GM19025 (cell line): ENCODE measurements around the gene PCBP3.
"Not testable (repeated sequence)": the region's sequence is repeated elsewhere in the genome, so short reads cannot be mapped to it uniquely, and the experiment has no call there.

Source experiments
- ATAC-seq: cut with Tn5 transposase; IDR thresholded peaks from one replicate; pipeline ENCODE4 v1.9.1; 2021; ENCODE audit warnings: mild to moderate bottlenecking, low read depth, moderate library complexity; ENCODE audit not compliant: unreplicated experiment

The PCBP3 gene

DNA sequence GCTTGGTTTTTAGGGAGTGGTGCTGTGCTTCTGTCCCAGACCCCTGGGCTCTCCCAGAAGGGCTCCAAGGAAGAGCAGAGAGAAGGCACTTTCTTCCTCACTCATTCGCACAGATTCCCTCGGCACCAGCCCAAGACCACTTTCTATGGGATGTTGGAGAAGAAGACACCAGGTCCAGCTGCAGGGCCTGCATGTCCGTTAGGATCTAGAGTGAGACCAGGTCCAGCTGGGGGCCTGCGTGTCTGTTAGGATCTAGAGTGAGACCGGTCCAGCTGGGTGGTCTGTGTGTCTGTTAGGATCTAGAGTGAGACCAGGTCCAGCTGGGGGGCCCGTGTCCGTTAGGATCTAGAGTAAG is 30.9 kb upstream of the PCBP3 start:
- ATAC-seq: not testable (repeated sequence)

DNA sequence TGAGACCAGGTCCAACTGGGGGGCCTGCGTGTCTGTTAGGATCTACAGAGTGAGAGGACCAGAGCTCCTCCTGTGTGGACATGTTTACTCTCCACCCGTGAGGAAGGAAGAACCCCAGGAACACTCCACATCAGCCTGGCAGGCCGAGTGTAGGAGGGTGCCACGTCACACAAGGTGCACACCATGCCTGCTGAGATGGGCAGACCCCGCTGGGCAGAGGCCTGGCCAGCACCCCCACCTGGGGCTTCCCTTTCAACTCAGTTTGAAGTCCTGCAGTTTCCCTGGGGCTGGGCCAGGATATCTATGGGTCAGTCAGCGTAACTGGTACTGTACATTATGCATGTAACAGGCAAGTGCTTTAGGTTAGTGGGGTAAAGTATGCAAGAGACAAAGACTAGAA is 30.1 kb upstream of the PCBP3 start:
- no peak for ATAC-seq

DNA sequence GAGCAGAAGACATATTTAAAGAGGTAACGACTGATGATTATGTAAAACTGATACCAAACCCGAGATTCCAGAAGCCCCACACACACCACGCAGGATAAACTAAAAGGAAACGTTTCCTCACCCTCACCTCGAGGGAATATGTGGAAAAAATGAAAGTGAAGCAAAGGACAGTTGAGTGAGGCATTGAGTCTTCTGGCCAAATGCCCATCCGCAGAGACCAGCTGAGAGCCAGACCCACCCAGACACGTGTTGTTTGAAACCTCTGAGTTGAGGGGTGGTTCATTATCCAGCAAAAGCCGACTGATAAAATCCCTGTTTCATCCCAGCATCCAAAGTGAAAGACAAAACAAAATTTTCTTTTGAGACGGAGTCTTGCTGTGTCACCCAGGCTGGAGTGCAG is 29.6 kb upstream of the PCBP3 start:
- no peak for ATAC-seq

DNA sequence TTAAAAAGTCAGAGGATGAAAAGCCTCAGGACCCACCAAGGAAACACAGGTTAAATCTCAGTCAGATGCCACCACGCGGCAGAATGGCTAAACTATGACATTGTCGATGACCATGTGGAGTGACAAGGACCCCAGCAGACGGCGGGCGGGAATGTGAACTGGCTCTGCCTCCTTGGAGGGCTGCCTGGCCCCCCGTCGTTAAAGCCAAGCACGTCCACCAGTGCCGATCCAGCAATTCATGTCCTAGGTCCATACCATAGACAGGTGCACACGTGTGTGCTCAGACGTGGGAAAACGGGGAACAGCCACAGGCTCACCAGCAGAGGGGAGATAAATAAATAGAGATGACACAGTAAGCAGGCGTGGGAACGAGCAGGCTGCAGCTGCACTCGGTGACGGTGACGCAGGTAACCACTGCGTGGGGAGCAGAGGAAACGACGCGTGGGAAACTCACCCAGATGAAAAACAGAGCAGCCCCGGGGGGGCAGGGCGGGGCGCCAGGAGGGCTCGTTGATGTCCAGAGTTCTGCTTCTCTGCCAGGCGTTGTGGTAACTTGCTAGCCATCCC is 28.3 kb upstream of the PCBP3 start:
- ATAC-seq: peak; percentile 49

DNA sequence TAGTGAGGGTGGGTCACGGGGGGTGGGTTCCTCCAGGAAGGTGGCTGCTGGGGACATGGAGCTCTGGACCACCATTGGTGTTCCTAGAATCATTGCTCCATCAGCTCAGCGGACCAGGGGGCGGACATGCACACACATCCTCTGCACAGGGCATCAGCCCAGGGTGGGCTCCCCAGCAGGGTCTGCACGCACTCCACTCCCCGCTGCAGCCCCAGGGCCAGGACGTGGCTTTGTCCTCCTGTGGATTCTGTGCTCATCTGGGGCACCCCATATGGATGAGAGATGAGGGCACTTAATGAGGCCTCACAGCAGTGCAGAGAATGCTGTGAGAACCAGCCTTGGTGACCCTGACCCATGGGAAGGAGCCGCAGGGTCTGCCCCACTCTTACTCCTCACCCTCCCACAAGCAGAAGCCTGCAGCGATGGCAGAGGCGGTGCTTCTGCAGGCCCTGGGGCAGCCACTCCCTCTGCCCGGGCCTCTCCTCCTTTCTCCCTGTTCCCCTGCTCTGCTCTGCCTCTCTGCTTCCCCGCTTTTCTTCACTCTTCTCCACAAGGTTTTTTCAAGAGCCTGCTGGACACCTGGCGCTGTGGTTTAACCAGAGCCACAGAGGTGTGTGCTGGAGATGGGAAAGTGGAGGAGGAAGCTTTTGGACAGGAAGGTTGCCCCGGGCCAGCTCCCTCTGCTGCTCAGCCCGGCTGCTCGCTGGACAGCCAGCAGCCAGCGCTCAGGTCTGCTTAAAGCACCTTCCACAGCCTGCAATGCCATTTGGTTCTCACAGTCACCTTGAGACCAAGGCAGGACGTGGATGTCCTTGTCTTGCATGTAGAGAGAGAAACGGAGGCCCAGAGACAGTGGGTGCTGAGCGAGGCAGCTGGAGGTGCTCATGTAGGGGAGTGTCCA is 26.3 kb upstream of the PCBP3 start:
- no peak for ATAC-seq

DNA sequence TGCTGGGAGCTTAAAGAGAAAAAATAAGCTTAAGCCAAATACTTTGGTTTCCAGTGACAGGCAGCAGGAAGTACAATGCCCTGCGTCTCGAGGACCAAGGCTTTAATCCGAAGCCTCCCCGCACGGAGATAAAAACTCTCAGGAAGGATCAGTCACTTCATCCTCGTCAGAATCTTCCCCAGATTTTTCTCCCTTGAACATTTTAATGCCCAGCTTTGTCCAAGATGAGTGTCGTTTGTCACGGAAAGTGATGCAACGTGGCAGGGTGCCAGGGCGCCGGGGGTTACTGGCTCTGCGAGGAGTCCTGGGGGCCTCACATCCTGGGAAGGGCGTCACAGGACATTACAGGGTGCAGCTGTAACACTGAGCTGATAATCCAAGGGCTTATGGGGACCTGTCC is 25.2 kb upstream of the PCBP3 start:
- ATAC-seq: no peak

DNA sequence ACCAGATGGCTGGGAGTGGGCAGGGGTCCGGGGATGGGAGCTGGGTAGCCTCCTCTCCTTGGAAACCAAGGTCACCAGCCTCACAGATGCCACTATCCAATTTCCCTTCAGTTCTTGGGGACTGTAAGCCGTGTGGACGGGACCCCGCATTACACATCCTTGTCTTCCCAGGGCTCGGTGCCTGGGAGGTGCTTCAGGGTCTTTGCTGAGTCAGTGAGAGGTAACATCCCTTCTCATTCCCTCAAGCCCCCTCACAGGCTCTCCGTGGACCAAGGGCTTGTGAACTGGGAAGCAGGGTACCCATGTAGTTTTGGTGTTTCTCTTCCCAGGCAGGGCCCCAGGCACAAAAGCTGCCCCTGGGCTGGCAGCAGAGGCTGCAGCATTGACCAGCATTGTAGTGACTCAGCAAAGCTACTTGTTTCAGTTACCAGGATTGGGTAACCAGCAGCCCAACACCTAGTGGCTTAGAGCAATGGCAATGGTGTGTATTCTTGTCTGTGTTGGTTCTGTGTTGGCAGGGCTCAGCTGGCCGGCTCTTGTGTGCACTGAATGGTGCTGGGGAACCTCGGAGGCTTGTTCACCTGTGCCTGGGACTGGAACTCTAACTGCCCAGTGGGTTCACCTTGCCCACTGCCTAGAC is 24.6 kb upstream of the PCBP3 start:
- ATAC-seq: no peak

DNA sequence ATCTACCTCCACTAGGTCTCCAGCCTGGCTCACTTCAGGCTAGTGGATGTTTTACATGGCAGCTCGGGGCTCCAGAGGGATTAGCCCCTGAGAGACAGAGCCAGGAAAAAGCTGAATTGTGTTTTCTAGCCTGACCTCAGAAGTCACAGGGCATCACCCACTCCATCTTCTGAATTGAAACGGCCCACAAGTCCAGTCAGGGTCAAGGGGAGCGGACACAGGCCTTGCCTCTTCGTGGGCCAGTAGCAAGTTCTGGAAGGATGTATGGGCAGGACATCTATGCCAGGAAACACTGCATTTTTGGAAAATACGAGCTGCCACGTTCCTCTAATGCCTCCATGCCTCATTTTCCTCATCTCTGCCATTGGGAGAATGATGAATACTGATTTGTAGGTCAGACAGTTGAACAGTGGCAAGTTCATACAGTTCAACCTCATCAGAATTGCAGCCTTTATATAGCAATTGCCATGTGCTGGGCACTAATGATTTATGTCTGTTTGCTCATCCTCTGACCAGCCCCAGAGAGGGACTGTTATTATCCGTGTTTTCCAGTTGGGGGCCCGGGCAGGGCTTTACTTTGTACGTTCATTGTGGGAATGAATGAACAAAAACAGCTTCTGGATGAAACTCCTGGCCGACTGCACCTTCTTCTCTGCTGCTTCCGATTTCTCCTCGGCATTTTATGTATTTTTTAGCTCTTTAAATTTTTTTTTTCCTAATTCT is 23.2 kb upstream of the PCBP3 start:
- no peak for ATAC-seq

DNA sequence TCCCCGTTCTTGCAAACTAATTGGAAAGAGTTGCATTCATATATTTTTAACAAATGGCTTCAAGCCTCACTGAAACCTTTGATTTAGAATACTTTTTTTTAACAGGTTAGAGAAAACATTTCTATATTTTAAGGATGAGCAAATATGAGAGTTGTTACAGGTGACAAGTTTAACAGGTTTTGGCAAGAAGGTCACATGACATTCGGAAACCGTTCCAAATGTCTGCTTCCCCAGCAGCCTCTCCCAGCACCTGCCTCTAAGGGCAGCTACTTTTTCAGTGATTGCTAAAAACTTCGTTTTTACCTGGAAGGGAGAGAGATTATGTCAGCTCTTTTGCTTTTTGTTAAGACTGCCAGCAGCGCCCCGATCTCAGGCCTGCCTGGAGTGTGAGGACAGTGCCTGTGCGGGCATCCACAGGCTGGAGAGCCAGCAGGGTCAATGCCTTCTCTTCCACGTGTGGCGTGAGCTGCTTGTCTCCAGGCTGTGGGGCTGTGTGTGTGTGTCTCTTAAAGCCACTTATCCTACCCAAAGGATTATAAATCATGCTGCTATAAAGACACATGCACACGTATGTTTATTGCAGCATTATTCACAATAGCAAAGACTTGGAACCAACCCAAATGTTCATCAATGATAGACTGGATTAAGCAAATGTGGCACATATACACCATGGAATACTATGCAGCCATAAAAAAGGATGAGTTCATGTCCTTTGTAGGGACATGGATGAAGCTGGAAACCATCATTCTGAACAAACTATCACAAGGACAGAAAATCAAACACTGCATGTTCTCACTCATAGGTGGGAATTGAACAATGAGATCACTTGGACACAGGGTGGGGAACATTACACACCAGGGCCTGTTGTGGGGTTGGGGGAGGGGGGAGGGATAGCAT is 21.8 kb upstream of the PCBP3 start:
- not testable (repeated sequence) for ATAC-seq

DNA sequence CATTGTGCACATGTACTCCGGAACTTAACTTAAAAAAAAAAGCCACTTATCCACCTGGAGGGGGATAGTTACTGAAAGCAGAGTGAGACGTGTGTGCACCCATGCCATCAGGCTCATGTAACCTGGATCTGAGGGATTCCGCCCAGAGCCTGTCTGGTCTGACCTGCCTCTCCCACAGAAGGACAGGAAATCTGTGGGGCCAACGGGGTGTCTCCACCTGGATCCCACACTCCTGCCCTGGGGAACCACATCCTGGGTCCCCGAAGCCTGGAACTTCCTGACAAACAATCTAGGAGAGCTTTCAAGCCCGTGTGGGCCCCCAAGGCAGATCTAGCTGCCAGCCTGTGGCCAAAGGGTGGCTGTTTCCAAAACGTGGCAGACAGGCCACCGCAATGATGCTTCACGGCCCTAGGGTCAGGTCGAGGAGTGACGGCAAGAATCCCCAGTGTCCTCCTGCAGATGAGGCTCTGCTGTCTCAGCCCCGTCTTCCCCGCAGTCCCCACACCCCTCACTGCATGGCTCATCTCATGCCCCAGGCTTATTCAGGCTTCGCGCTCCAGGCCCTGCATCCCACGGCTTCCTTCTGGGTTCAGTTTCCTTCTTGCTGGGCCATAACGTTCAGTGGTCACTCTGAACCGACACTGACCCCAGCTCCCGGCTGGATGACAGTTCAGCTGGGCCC is 21.0 kb upstream of the PCBP3 start:
- ATAC-seq: no peak

DNA sequence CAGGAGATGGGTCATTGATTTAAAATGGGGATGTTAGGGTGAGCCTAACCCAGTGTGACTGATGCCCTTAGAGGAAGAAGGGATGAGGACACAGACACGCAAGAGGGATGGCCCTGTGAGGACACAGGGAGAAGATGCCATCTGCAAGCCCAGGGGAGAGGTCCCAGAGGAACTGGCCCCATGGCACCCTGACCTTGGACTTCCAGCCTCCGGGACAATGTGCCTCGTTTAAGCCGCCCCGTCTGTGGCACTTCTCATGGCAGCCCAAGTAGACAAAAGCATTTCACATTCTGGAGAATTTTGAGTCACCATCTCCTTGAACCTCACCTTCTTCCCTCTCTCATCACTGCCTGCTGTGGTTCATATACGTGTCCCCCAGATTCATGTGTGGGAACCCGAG is 20.1 kb upstream of the PCBP3 start:
- no peak for ATAC-seq

DNA sequence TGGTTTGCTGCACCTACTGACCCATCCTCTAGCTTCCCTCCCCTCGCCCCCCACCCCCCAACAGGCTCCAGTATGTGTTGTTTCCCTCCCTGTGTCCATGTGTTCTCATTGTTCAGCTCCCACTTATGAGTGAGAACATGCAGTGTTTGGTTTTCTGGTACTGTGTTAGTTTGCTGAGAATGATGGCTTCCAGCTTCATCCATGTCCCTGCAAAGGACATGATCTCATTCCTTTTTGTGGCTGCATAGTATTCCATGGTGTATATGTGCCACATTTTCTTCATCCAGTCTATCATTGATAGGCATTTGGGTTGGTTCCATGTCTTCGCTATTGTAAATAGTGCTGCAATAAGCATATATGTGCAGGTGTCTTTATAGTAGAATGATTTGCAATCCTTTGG is 17.4 kb upstream of the PCBP3 start:
- ATAC-seq: not testable (repeated sequence)

DNA sequence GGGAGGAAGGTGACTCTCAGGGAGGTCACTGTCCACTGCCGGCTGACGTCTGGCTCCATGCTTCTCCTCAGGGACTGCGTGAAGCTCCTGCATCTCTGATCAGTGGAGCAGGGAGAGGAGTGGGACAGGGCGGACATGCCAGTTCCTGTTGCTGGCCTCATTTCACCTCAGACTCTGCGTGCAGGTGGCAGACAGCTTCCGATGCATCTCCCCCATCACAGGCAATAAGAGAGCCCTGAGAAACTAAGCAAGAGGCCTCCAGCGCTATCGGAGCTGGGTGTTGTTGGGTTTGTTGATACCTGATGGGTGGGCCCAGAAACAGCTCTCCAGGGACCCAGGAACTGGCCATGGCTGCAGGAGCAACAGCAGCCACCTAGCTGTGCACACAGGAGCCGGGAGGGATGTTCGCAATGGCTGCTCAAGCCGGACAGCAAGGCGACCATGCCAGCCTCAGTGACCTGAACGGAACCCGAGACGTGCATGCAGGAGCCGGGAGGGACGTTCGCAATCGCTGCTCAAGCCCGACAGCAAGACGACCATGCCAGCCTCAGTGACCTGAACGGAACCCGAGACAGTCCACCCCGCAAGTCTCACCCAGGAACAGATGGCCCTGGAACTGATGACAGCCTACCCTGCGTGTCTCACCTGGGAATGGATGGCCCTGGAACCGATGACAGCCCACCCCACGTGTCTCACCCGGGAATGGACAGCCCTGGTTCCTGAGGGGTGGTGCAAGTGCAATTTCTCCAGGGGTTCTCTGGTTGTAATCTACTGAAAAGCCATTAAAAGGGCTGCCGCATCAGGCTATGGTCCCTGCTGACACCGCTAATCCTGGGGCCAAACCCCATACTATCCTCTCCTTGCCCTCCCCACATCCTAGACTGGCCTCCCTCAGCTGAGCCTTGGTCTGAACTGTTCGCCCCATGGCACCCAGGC is 14.2 kb upstream of the PCBP3 start:
- no peak for ATAC-seq

DNA sequence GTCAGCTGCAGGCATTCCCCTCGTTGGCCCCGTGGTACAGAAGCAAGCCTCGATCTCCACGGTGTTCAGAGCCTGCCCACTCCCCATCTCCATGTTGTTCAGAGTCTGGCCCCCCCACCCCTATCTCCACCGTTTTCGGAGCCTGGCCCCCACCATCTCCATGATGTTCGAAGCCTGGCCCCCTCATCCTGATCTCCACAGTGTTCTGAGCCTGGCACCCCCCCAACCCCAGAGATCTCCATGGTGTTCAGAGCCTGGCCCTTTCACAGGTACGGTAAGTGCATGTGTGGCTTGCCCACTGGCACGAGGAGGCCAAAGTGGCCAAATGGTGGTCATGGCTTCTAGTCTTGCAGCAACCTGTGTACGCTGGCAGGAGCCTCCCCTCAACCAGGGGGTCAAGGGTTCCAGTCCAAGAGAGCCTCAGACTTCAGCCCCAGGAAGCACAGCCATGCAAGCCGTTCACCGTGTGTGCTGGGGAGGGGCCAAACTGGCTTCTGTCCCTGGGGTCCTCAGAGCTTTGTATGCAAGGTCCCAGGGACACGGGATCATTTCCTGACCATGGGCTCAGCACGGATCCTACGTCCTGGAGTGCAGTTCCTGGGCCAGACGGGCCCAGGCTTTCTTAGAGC is 13.3 kb upstream of the PCBP3 start:
- ATAC-seq: no peak

DNA sequence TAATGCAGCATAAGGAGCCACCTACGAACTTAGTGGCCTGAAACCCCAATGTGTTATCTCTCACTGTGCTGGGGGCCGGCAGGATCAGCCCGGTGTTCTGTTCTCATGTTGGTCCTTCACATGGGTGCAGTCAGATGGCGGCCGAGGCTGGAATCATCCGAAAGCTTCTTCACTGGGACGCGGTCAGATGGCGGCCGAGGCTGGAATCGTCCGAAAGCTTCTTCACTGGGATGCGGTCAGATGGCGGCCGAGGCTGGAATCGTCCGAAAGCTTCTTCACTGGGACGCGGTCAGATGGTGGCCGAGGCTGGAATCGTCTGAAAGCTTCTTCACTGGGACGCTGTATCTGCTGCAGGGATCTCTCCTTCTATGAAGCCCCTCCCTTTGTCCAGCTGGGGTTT is 12.6 kb upstream of the PCBP3 start:
- ATAC-seq: no peak

DNA sequence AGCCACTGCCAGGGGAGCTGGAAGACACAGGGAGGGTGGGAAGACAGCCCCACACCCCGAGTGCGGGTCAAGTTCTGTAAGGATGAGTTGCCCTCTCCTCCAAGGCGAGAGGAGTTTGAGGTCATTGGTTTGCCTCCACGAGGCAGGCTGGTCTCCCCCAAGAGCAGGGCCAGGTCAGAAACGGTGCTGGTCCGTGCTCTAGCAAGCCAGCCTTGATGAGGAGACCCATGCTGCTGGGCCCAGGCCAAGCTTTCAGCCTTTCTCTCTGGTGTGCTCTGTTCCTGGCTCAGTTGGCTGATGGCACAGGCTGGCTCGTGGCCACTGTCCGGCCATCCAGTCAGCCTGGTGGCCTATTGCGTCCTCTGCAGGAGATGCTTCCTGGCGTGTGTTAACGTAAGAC is 12.0 kb upstream of the PCBP3 start:
- ATAC-seq: no peak

DNA sequence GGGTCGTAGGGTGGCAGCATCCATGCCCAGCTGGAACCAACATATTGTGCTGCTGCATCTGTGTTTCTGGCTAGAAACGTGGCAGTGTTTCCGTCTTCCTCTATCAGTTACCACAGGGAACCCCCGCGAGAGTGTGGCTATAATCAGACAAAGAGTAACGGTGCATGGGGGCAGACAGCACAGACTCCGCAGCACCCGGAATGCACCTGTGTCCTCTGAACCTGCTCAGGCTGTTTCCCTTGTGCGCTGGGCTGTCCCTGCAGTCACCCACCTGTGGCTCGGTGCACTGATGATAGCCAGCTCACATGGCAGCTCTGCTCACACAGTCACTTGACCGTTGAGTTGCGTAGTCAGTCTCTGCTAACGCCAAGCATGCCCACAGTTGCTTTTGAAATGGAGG is 11.4 kb upstream of the PCBP3 start:
- ATAC-seq: no peak

DNA sequence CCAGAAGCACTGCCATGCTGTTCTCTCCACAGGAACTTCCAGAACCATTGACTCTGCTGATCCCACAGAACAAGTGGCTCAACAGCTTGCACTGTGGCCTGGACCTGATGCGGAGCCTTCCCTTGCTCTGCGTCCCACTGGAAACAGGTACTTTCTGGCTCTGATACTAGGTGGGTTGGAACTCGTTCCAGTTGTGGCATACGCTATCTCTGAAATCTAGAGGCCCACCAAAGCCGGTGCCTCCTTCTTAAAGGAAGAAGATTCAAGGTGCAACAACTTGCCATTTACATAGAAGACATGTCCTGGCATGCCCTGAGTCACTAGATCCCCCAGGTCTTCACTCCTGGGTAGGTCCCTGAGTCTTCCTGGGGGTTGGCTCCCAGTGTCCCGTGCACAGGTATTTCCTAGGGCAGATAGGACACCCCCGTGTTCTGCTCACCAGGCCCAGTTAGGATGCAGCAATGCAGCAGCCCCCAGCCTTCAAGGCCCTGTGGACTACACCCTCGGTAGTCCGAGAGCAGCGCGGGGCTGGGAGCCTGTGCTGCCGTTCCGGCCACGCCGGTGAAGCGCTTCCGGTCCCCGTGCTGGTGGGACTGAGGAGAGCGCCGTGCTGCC is 10.8 kb upstream of the PCBP3 start:
- no peak for ATAC-seq
